ENCODE results near the gene LOXL4.

DNA sequence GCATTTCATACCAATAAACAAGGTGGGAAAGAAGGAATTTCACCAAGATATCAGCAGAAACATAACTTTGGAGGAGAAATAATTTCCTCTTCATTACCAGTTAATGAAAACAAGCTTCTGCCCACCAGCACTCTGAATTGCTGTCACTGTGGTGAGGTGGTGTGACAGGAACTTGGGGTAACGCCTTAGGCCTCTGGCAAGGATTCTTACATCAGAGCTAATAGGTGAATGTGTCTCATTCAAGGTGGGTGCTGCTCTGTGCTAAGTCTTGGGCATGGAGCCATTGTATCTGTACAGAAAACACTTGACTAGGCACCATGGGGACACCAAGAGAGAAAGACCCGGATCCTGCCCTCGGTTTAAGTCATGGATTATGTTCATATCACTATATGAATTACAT lies 8.3 kb upstream of the LOXL4 start:
- TF ChIP-seq, protein P1, sequence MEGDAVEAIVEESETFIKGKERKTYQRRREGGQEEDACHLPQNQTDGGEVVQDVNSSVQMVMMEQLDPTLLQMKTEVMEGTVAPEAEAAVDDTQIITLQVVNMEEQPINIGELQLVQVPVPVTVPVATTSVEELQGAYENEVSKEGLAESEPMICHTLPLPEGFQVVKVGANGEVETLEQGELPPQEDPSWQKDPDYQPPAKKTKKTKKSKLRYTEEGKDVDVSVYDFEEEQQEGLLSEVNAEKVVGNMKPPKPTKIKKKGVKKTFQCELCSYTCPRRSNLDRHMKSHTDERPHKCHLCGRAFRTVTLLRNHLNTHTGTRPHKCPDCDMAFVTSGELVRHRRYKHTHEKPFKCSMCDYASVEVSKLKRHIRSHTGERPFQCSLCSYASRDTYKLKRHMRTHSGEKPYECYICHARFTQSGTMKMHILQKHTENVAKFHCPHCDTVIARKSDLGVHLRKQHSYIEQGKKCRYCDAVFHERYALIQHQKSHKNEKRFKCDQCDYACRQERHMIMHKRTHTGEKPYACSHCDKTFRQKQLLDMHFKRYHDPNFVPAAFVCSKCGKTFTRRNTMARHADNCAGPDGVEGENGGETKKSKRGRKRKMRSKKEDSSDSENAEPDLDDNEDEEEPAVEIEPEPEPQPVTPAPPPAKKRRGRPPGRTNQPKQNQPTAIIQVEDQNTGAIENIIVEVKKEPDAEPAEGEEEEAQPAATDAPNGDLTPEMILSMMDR (IDR thresholded peaks at IDR 0.05) = no peak
- TF ChIP-seq POLR2A (IDR thresholded peaks at IDR 0.05) = no peak
